Loucy (cell line): ENCODE measurements around the gene RACK1.

Experiments
- EZH2phosphoT487 ChIP-seq: fragments of 200-600 bp; IDR thresholded peaks from 2 replicates; pipeline ENCODE4 v1.6.1; 2018; ENCODE audit warnings: antibody characterized with exemption, mild to moderate bottlenecking, moderate library complexity, borderline replicate concordance
- TF ChIP-seq, protein P1 (sequence below): fragments of 200-600 bp; sonication (generic); conservative IDR thresholded peaks from 2 replicates; pipeline ENCODE4 v1.5.1; 2014; ENCODE audit warnings: mild to moderate bottlenecking, antibody characterized with exemption, low read length

DNA sequence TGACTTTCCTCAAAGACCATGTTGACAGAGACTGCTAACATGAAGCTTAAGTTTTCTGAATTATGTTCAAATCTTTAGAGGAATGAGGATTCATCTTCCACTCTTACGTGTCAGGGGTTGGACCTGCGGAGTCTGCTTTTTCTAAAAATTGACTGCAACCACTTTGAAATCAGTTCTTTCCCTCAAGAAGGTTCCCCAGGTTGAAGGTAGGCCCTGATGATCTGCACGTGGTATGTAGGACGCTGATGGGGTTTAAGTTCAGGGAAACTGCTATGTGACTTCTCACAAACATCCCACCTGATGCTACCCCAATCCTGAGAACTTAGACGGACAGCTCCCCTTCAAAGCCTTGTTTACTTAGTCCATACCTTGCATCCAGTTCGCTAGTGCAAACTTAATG lies 7.2 kb downstream of the RACK1 start:
- TF ChIP-seq, protein P1, sequence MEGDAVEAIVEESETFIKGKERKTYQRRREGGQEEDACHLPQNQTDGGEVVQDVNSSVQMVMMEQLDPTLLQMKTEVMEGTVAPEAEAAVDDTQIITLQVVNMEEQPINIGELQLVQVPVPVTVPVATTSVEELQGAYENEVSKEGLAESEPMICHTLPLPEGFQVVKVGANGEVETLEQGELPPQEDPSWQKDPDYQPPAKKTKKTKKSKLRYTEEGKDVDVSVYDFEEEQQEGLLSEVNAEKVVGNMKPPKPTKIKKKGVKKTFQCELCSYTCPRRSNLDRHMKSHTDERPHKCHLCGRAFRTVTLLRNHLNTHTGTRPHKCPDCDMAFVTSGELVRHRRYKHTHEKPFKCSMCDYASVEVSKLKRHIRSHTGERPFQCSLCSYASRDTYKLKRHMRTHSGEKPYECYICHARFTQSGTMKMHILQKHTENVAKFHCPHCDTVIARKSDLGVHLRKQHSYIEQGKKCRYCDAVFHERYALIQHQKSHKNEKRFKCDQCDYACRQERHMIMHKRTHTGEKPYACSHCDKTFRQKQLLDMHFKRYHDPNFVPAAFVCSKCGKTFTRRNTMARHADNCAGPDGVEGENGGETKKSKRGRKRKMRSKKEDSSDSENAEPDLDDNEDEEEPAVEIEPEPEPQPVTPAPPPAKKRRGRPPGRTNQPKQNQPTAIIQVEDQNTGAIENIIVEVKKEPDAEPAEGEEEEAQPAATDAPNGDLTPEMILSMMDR = no peak
- TF ChIP-seq EZH2phosphoT487 = no peak
